Endothelial cell of umbilical vein (primary cell): ENCODE results near the gene TSTD2. TPM values are rescaled to one million over a fixed set of nuclear protein-coding genes. Genes with fewer than 3 reads are reported as not detected.

Experiments used
- BruUV-seq: library from RNA; stranded (reverse); fragments of 400-500 nt; replicated peaks from 2 replicates; lab custom pipeline; 2021; lab: Mats Ljungman, UMichigan
- CTCF ChIA-PET: fragments of 300-600, 350-600 bp; sonication (Branson Sonifier 250); formaldehyde crosslinking; loops from one replicate; lab custom pipeline; 2021; ENCODE audit warnings: antibody characterized with exemption, inconsistent platforms; lab: Charles Lee
- POLR2A ChIA-PET: fragments of 300-600, 350-600 bp; sonication (Branson Sonifier 250); formaldehyde crosslinking; loops from one replicate; lab custom pipeline; 2021; ENCODE audit warnings: antibody characterized with exemption, inconsistent platforms; lab: Charles Lee
- DNase-seq: peaks from one replicate; pipeline ENCODE4 v3.0.0-alpha.2; 2011; ENCODE audit warnings: low read depth, low spot score
- FAIRE-seq: peaks from 2 replicates; lab custom pipeline; 2011; peaks lifted over from hg19 to GRCh38; lab: Jason Lieb, UNC
- H2AFZ ChIP-seq: 2 replicates; pipeline ENCODE4 v1.6.0; 2012; ENCODE audit warnings: low read depth, low read length, control low read depth, inconsistent platforms
- H3K27ac ChIP-seq: 2 replicates; pipeline ENCODE4 v1.5.1; 2011; ENCODE audit warnings: low read depth, mild to moderate bottlenecking, control low read depth, low read length, moderate library complexity; ENCODE audit not compliant: insufficient read depth
- H3K27me3 ChIP-seq, 2 experiments: 2 replicates each; pipeline versions ENCODE4 v1.6.0 to v1.6.1; 2011; ENCODE audit warnings: low read length in 2 of 2, mixed read lengths in 1 of 2; ENCODE audit not compliant: control insufficient read depth in 2 of 2, insufficient read depth in 2 of 2
- H3K36me3 ChIP-seq, 2 experiments: 2 replicates in 1 of 2; 3 replicates in 1 of 2; pipeline ENCODE4 v1.5.1; 2011; ENCODE audit warnings: low read length in 2 of 2, mild to moderate bottlenecking in 1 of 2, moderate library complexity in 1 of 2; ENCODE audit not compliant: control insufficient read depth in 2 of 2, insufficient read depth in 2 of 2; ENCODE audit errors: extremely low read depth in 1 of 2
- H3K4me1 ChIP-seq: 3 replicates; pipeline ENCODE4 v1.5.1; 2011; ENCODE audit warnings: mild to moderate bottlenecking, low read length; ENCODE audit not compliant: control insufficient read depth, insufficient read depth; ENCODE audit errors: extremely low read depth
- H3K4me2 ChIP-seq: 2 replicates; pipeline ENCODE4 v1.6.1; 2011; ENCODE audit warnings: low read length, control low read depth, mixed read lengths; ENCODE audit not compliant: insufficient read depth
- H3K4me3 ChIP-seq, 3 experiments: fragments of 200-600 bp in 1 of 3; sonication (generic), shearing (Covaris generic) in 1 of 3; replicated peaks in 1 of 3; 2 replicates each; pipeline ENCODE4 v1.5.1; 2011 to 2016; ENCODE audit warnings: control low read depth in 3 of 3, low read length in 3 of 3, mild to moderate bottlenecking in 2 of 3, inconsistent platforms in 1 of 3, low read depth in 1 of 3, moderate library complexity in 1 of 3; ENCODE audit not compliant: insufficient read depth in 1 of 3
- H3K79me2 ChIP-seq: 2 replicates; pipeline ENCODE4 v1.6.0; 2012; ENCODE audit warnings: low read length, inconsistent platforms; ENCODE audit not compliant: control insufficient read depth, insufficient read depth
- H3K9ac ChIP-seq: replicated peaks from 2 replicates; pipeline ENCODE3; 2011; ENCODE audit warnings: low read length, control low read depth; ENCODE audit not compliant: insufficient read depth; ENCODE audit errors: extremely low read depth
- H3K9me1 ChIP-seq: replicated peaks from 3 replicates; pipeline ENCODE4 v1.6.0; 2011; ENCODE audit warnings: mild to moderate bottlenecking, low read length; ENCODE audit not compliant: control insufficient read depth, insufficient read depth; ENCODE audit errors: extremely low read depth
- H3K9me3 ChIP-seq: replicated peaks from 2 replicates; pipeline ENCODE4 v1.5.1; 2012; ENCODE audit warnings: low read length, inconsistent platforms; ENCODE audit not compliant: control insufficient read depth, insufficient read depth
- H4K20me1 ChIP-seq: replicated peaks from 2 replicates; pipeline ENCODE3; 2011; ENCODE audit warnings: mild to moderate bottlenecking, low read length; ENCODE audit not compliant: control insufficient read depth, insufficient read depth; ENCODE audit errors: extremely low read depth
- EZH2 ChIP-seq: IDR thresholded peaks from 2 replicates; pipeline ENCODE4 v1.6.1; 2012; ENCODE audit warnings: borderline replicate concordance, low read depth, mild to moderate bottlenecking, moderate library complexity, low read length, inconsistent platforms; ENCODE audit not compliant: severe bottlenecking
- FOS ChIP-seq: IDR thresholded peaks from 2 replicates; pipeline ENCODE4 v1.6.1; 2011; ENCODE audit warnings: mild to moderate bottlenecking, low read length, moderate library complexity, borderline replicate concordance; ENCODE audit not compliant: insufficient read depth
- GATA2 ChIP-seq: IDR thresholded peaks from 2 replicates; pipeline ENCODE4 v1.7.0; 2011; ENCODE audit warnings: low read depth, mild to moderate bottlenecking, moderate library complexity, mixed read lengths, low read length; ENCODE audit not compliant: insufficient read length, insufficient read depth
- JUN ChIP-seq: IDR thresholded peaks from 2 replicates; pipeline ENCODE4 v1.6.1; 2011; ENCODE audit warnings: borderline replicate concordance, low read depth; ENCODE audit not compliant: insufficient read length, insufficient read depth
- MYC ChIP-seq: IDR thresholded peaks from one replicate; pipeline ENCODE4 v1.6.1; 2011; ENCODE audit warnings: mild to moderate bottlenecking, low read depth, low read length
- POLR2A ChIP-seq: IDR thresholded peaks from 2 replicates; pipeline ENCODE4 v1.6.1; 2012; ENCODE audit warnings: low read depth, mild to moderate bottlenecking, control low read depth, low read length
- POLR2AphosphoS5 ChIP-seq: IDR thresholded peaks from 2 replicates; pipeline ENCODE4 v1.6.1; 2012; ENCODE audit warnings: low read depth, mild to moderate bottlenecking, control low read depth, low read length, moderate library complexity; ENCODE audit not compliant: insufficient read depth
- dilution Hi-C: fragments of 300-500 bp; cut with MboI; formaldehyde crosslinking; loops from one replicate; pipeline ENCODE4 v1.15.0; 2019; ENCODE audit warnings: low sequenced_read_pairs; ENCODE audit not compliant: extremely low pct_ligation_motif_present
- intact Hi-C: fragments of 100-400 bp; cut with micrococcal nuclease; formaldehyde crosslinking; loops from one replicate; pipeline ENCODE4 v1.10.0; 2022
- polyA plus RNA-seq, 4 experiments: library from polyadenylated mRNA; depleted of rRNA in 3 of 4; stranded (reverse) in 3 of 4; unstranded in 1 of 4; fragments of >200 nt; gene quantifications; 2 replicates each; pipeline versions ENCODE4 v1.2.1 to v1.2.3, GENCODE V29; 2011 to 2012; ENCODE audit warnings: missing spikeins in 1 of 4
- total RNA-seq: library from RNA; stranded (reverse); gene quantifications from 2 replicates; pipeline ENCODE4 v1.2.3, GENCODE V29; 2021
- TF ChIP-seq, protein P1 (sequence below), 2 donors: IDR thresholded peaks; 1 replicate in 1 of 2; 2 replicates in 1 of 2; pipeline ENCODE4 v1.5.1; 2011; ENCODE audit warnings: low read length in 2 of 2, mild to moderate bottlenecking in 2 of 2, moderate library complexity in 2 of 2, control low read depth in 1 of 2, inconsistent platforms in 1 of 2, low read depth in 1 of 2; ENCODE audit not compliant: insufficient read depth in 1 of 2; ENCODE audit errors: extremely low read depth in 1 of 2
- TF ChIP-seq, protein P2 (sequence below): IDR thresholded peaks from 2 replicates; pipeline ENCODE4 v1.6.1; 2011; ENCODE audit not compliant: insufficient read depth, insufficient read length

The TSTD2 gene
- total and polyA plus RNA-seq, 2 donors (not counting 3 experiments of a cell fraction or from before 2014, with no cell fraction given), result 13.7 to 15.9 TPM

DNA sequence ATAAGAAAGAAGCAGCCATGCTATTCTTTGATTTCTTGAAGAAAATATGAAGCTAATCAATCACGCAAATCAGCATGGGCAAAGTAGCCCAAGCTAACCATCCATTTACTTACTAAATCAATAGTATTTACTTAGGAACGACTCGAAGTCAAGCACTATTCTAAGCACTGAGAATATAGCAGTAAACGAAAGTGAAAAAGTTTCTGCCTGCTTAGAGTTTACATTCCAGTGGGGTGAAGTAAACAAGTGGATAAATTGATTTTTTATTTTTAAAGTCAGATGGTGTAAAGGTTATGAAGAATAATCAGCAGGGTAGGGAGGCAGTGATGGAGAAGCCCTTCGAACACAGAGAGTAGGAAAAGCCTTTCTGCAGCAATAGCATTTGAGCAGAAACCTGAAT, 5.5 kb downstream of the TSTD2 start:
- Histone ChIP-seq H3K27ac (no peak overlapping the region), H3K27me3 (no peaks in the 10 kb centered on the region), H4K20me1 (no peaks in the 10 kb centered on the region), H3K9ac (no peak overlapping the region), H3K9me1 (no peaks in the 10 kb centered on the region), H3K4me3 (no peak overlapping the region), H3K36me3 (no peaks in the 10 kb centered on the region), H3K4me2 (no peak overlapping the region), H2AFZ (no peak overlapping the region), H3K4me1 (peaks cover 6% of the 10 kb centered on the region), H3K9me3 (no peaks in the 10 kb centered on the region), H3K79me2 (peaks cover 25% of the 10 kb centered on the region)
- no TSS peak for BruUV-seq
- dilution Hi-C loops, result no loop called here
- FAIRE-seq (no peak), DNase-seq (no peak)
- TF ChIP-seq, protein P1, sequence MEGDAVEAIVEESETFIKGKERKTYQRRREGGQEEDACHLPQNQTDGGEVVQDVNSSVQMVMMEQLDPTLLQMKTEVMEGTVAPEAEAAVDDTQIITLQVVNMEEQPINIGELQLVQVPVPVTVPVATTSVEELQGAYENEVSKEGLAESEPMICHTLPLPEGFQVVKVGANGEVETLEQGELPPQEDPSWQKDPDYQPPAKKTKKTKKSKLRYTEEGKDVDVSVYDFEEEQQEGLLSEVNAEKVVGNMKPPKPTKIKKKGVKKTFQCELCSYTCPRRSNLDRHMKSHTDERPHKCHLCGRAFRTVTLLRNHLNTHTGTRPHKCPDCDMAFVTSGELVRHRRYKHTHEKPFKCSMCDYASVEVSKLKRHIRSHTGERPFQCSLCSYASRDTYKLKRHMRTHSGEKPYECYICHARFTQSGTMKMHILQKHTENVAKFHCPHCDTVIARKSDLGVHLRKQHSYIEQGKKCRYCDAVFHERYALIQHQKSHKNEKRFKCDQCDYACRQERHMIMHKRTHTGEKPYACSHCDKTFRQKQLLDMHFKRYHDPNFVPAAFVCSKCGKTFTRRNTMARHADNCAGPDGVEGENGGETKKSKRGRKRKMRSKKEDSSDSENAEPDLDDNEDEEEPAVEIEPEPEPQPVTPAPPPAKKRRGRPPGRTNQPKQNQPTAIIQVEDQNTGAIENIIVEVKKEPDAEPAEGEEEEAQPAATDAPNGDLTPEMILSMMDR (IDR thresholded peaks at IDR 0.05; ENCODE audit: extremely low read depth in 1 of 2, insufficient read depth in 1 of 2, low read depth in 1 of 2, low read length in 2 of 2), result no peak
- TF ChIP-seq EZH2, result no peak
- no peak for TF ChIP-seq FOS
- no peak for TF ChIP-seq GATA2
- ChIA-PET POLR2A (no interaction called here), CTCF (interaction anchor here (3.7 kb wide), 1 partner anchor 12 kb away, joined by 28 read pairs; no protein-coding TSS in a partner anchor)
- intact Hi-C loops, result no loop called here

DNA sequence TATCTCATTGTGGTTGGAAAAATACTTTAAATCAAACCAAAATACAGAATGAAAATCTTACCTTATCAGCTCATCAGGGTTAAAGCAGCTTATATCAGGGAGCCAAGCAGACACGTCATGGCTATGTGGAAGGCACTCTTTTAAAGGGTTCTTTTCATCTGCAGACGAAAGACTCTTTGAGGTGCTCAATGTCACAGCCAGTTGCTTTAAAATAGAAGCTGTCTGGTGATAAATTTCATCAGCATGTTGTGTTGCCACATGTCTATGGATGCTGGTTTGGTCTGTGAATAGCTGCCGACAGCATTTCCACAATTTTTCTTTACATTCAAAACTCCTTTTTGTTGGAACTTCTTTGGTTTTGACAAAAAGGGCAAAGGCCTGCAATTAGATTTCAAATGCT, 7.5 kb downstream of the TSTD2 start:
- no peaks in the 10 kb centered on the region for H3K36me3 ChIP-seq
- no peak overlapping the region for H2AFZ ChIP-seq
- no peak overlapping the region for H3K4me2 ChIP-seq
- dilution Hi-C loops, result no loop called here
- H3K4me1 ChIP-seq, result no peaks in the 10 kb centered on the region
- no peak overlapping the region for H3K4me3 ChIP-seq
- ChIA-PET POLR2A (no interaction called here), CTCF (interaction anchor here (1.7 to 2.4 kb wide), 2 partner anchors 10 to 27 kb away, joined by 3 to 14 read pairs; no protein-coding TSS in a partner anchor)
- no peak for FAIRE-seq
- TF ChIP-seq, protein P2, sequence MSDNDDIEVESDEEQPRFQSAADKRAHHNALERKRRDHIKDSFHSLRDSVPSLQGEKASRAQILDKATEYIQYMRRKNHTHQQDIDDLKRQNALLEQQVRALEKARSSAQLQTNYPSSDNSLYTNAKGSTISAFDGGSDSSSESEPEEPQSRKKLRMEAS, result no peak
- TF ChIP-seq GATA2, result no peak
- TF ChIP-seq MYC, result no peak
- TF ChIP-seq, protein P1 (IDR thresholded peaks at IDR 0.05; ENCODE audit: extremely low read depth in 1 of 2, insufficient read depth in 1 of 2, low read depth in 1 of 2, low read length in 2 of 2), result no peak
- no peak for TF ChIP-seq FOS
- TF ChIP-seq EZH2, result no peak
- TF ChIP-seq POLR2A, result no peak
- TF ChIP-seq POLR2AphosphoS5, result no peak
- TF ChIP-seq JUN, result no peak
- H3K9ac ChIP-seq, result no peak overlapping the region
- H4K20me1 ChIP-seq, result no peaks in the 10 kb centered on the region
- H3K79me2 ChIP-seq, result peaks cover 15% of the 10 kb centered on the region
- DNase-seq, result no peak
- intact Hi-C loops, result no loop called here
- H3K27ac ChIP-seq, result no peak overlapping the region
- no peaks in the 10 kb centered on the region for H3K27me3 ChIP-seq
- no peaks in the 10 kb centered on the region for H3K9me1 ChIP-seq
- no TSS peak for BruUV-seq
- no peaks in the 10 kb centered on the region for H3K9me3 ChIP-seq
